HepG2 (cell line): Measurements from ENCODE around the gene PDZRN4. TPM values are rescaled to one million over a fixed set of nuclear protein-coding genes. Genes with fewer than 3 reads are reported as not detected.

Experiments used
- ATAC-seq: fragments of 200-7000 bp; cut with Tn5 transposase; 3 replicates; pipeline ENCODE4 v1.9.1; 2020; ENCODE audit warnings: mild to moderate bottlenecking, moderate library complexity
- BruUV-seq: library from RNA; stranded (reverse); fragments of 400-500 nt; replicated peaks from 2 replicates; lab custom pipeline; 2021; lab: Mats Ljungman, UMichigan
- CTCF ChIA-PET: fragments of 300-600 bp; formaldehyde crosslinking; extraction: SDS; loops from one replicate; lab custom pipeline; 2021; ENCODE audit warnings: low total read pairs, inconsistent platforms, low intra/inter-chr PET ratio; lab: Yijun Ruan, JAX
- POLR2A ChIA-PET: fragments of 350-600 bp; sonication (Branson Sonifier 250); formaldehyde crosslinking; loops from one replicate; lab custom pipeline; 2020; ENCODE audit warnings: antibody characterized with exemption, inconsistent platforms; lab: Yijun Ruan, JAX
- DNase-seq: peaks from one replicate; pipeline ENCODE4 v3.0.0-alpha.2; 2015; ENCODE audit warnings: low spot score
- FAIRE-seq: peaks from 3 replicates; lab custom pipeline; 2011; peaks lifted over from hg19 to GRCh38; lab: Jason Lieb, UNC
- H2AFZ ChIP-seq: one replicate; pipeline ENCODE4 v1.6.1; 2011; ENCODE audit warnings: low read length, inconsistent platforms
- H3K27ac ChIP-seq: fragments of 300-600 bp; 3 replicates; pipeline ENCODE4 v1.8.0; 2011; ENCODE audit warnings: mixed run types, mild to moderate bottlenecking, mixed read lengths, low read length, inconsistent platforms; ENCODE audit not compliant: insufficient read depth; ENCODE audit errors: extremely low read length
- H3K27me3 ChIP-seq, 2 experiments: fragments of 200-600 bp in 1 of 2; 2 replicates in 1 of 2; 3 replicates in 1 of 2; pipeline versions ENCODE4 v1.6.0 to v1.8.0; 2011; ENCODE audit warnings: low read length in 2 of 2, mild to moderate bottlenecking in 2 of 2, moderate library complexity in 2 of 2, inconsistent platforms in 1 of 2; ENCODE audit not compliant: insufficient read depth in 2 of 2, control insufficient read depth in 1 of 2
- H3K36me3 ChIP-seq, 2 experiments: fragments of 200-600 bp in 1 of 2; replicated peaks in 1 of 2; 2 replicates in 1 of 2; 3 replicates in 1 of 2; pipeline versions ENCODE4 v1.5.1 to v1.8.0; 2011; ENCODE audit warnings: low read length in 2 of 2, inconsistent platforms in 1 of 2; ENCODE audit not compliant: insufficient read depth in 2 of 2, control insufficient read depth in 1 of 2
- H3K4me1 ChIP-seq: 2 replicates; pipeline ENCODE4 v1.5.1; 2012; ENCODE audit warnings: low read length, inconsistent platforms; ENCODE audit not compliant: insufficient read depth
- H3K4me2 ChIP-seq: 2 replicates; pipeline ENCODE4 v1.6.0; 2011; ENCODE audit warnings: low read depth, low read length, inconsistent platforms
- H3K4me3 ChIP-seq, 3 experiments: fragments of 200-600 bp in 1 of 3; sonication (generic), shearing (Covaris generic) in 1 of 3; replicated peaks in 1 of 3; 2 replicates each; pipeline ENCODE4 v1.5.1; 2011 to 2016; ENCODE audit warnings: low read length in 3 of 3, inconsistent platforms in 2 of 3, low read depth in 2 of 3, mild to moderate bottlenecking in 2 of 3, control low read depth in 1 of 3, mixed read lengths in 1 of 3; ENCODE audit not compliant: insufficient read depth in 1 of 3
- H3K79me2 ChIP-seq: one replicate; pipeline ENCODE4 v1.6.1; 2011; ENCODE audit warnings: low read length, inconsistent platforms; ENCODE audit not compliant: insufficient read depth
- H3K9ac ChIP-seq: 2 replicates; pipeline ENCODE4 v1.6.0; 2011; ENCODE audit warnings: mild to moderate bottlenecking, low read depth, low read length, inconsistent platforms; ENCODE audit not compliant: insufficient read depth
- H3K9me3 ChIP-seq: 2 replicates; pipeline ENCODE4 v1.5.1; 2012; ENCODE audit warnings: mild to moderate bottlenecking, low read length
- H4K20me1 ChIP-seq: 2 replicates; pipeline ENCODE4 v1.6.0; 2011; ENCODE audit warnings: inconsistent platforms, mild to moderate bottlenecking, low read length, moderate library complexity; ENCODE audit not compliant: insufficient read depth
- SNAPC4 ChIP-seq: sonication (generic); formaldehyde crosslinking; IDR thresholded peaks from 2 replicates; pipeline ENCODE4 v1.4.0; 2020; ENCODE audit warnings: mild to moderate bottlenecking, missing genetic modification reagents
- ZEB1 ChIP-seq: IDR thresholded peaks from 2 replicates; pipeline ENCODE4 v1.6.1; 2012; ENCODE audit warnings: mild to moderate bottlenecking, low read depth, inconsistent platforms; ENCODE audit not compliant: insufficient replicate concordance
- ZFX ChIP-seq: sonication (generic); formaldehyde crosslinking; IDR thresholded peaks from 2 replicates; pipeline ENCODE4 v1.4.0; 2020; ENCODE audit warnings: mild to moderate bottlenecking, low read depth, missing genetic modification reagents, moderate library complexity
- ZHX2 ChIP-seq, 2 experiments: sonication (generic) in 1 of 2; formaldehyde crosslinking in 1 of 2; IDR thresholded peaks; 2 replicates each; pipeline versions ENCODE4 v1.6.1 to v1.9.0; 2014 to 2022; ENCODE audit warnings: antibody characterized with exemption in 1 of 2, borderline replicate concordance in 1 of 2, inconsistent platforms in 1 of 2, low read depth in 1 of 2, missing genetic modification reagents in 1 of 2
- ZMYM3 ChIP-seq: sonication (generic); formaldehyde crosslinking; IDR thresholded peaks from 2 replicates; pipeline ENCODE4 v1.5.1; 2020; ENCODE audit warnings: mild to moderate bottlenecking, missing genetic modification reagents
- WGBS: methylation state at CpG from one replicate; pipeline ENCODE4 v1.1.6; 2017; ENCODE audit warnings: low lambda C conversion rate; 5-methylcytosine and 5-hydroxymethylcytosine counted together
- in situ Hi-C: cut with HindIII; loops from 2 replicates; pipeline ENCODE4 v1.10.0; 2017; ENCODE audit warnings: low pct_unique_long_range_greater_than_20kb; ENCODE audit not compliant: extremely low pct_ligation_motif_present
- intact Hi-C: fragments of 100-400 bp; cut with micrococcal nuclease; formaldehyde crosslinking; loops from one replicate; pipeline ENCODE4 v1.10.0; 2022; ENCODE audit not compliant: unreplicated experiment
- polyA plus RNA-seq, 8 experiments: library from polyadenylated mRNA; depleted of rRNA in 3 of 8; stranded (reverse) in 7 of 8; unstranded in 1 of 8; fragments of >200 nt; fragmentation: Illumina TruSeq in 4 of 8; extraction: Trizol in 4 of 8; gene quantifications; 2 replicates each; pipeline versions ENCODE4 v1.2.1 to v1.2.3, GENCODE V29; 2011 to 2016; ENCODE audit warnings: low read depth in 4 of 8, missing spikeins in 1 of 8, mixed read lengths in 1 of 8; ENCODE audit not compliant: insufficient read depth in 1 of 8
- total RNA-seq, 5 experiments: library from RNA; depleted of rRNA; stranded (reverse); fragments of >200 nt; fragmentation: Illumina TruSeq; extraction: Trizol; gene quantifications; 2 replicates each; pipeline ENCODE4 v1.2.3, GENCODE V29; 2016; ENCODE audit warnings: low read depth in 1 of 5

The PDZRN4 gene
- total and polyA plus RNA-seq, 2 of the 13 experiments (the other 11 are each of a cell fraction or from before 2014, with no cell fraction given): not detected

- H3K4me2 ChIP-seq: no peak overlapping the region
- no peak overlapping the region for H3K9ac ChIP-seq
- in situ Hi-C loops: no loop called here
- H3K4me1 ChIP-seq: no peaks in the 10 kb centered on the region
- ChIA-PET CTCF (no interaction called here), POLR2A (no interaction called here)
- no peak for TF ChIP-seq ZEB1
- no peak for TF ChIP-seq ZHX2 (IDR thresholded peaks at IDR 0.05; ENCODE audit: low read depth)
- TF ChIP-seq ZHX2 (CRISPR knock-in tag; IDR thresholded peaks at IDR 0.05; ENCODE audit: borderline replicate concordance): no peak
- TF ChIP-seq ZMYM3: no peak
- TF ChIP-seq SNAPC4 (CRISPR knock-in tag): no peak
- no peak for TF ChIP-seq ZFX
- ATAC-seq (no peak), FAIRE-seq (no peak), DNase-seq (no peak)
- no peaks in the 10 kb centered on the region for H3K36me3 ChIP-seq
- no TSS peak for BruUV-seq
- H2AFZ ChIP-seq: no peak overlapping the region
- no peak overlapping the region for H3K4me3 ChIP-seq
- intact Hi-C loops: no loop called here
- H3K9me3 ChIP-seq: no peaks in the 10 kb centered on the region
- 0% methylated on average over 1 of the region's 1 CpG for WGBS
- no peaks in the 10 kb centered on the region for H3K27me3 ChIP-seq
- no peak overlapping the region for H3K27ac ChIP-seq
- no peaks in the 10 kb centered on the region for H4K20me1 ChIP-seq
- no peaks in the 10 kb centered on the region for H3K79me2 ChIP-seq
These were observed 236.5 kb downstream of the PDZRN4 start for GRCh38 chr12:41424651-41425050.
